Endothelial cell of umbilical vein (primary cell): Measurements from ENCODE around the gene IPO13. TPM values are rescaled to one million over a fixed set of nuclear protein-coding genes. Genes with fewer than 3 reads are reported as not detected.

Experiments
- BruUV-seq: library from RNA; stranded (reverse); fragments of 400-500 nt; replicated peaks from 2 replicates; lab custom pipeline; 2021; lab: Mats Ljungman, UMichigan
- CTCF ChIA-PET: fragments of 300-600, 350-600 bp; sonication (Branson Sonifier 250); formaldehyde crosslinking; loops from one replicate; lab custom pipeline; 2021; ENCODE audit warnings: antibody characterized with exemption, inconsistent platforms; lab: Charles Lee
- POLR2A ChIA-PET: fragments of 300-600, 350-600 bp; sonication (Branson Sonifier 250); formaldehyde crosslinking; loops from one replicate; lab custom pipeline; 2021; ENCODE audit warnings: antibody characterized with exemption, inconsistent platforms; lab: Charles Lee
- DNase-seq: peaks from one replicate; pipeline ENCODE4 v3.0.0-alpha.2; 2011; ENCODE audit warnings: low read depth, low spot score
- FAIRE-seq: peaks from 2 replicates; lab custom pipeline; 2011; peaks lifted over from hg19 to GRCh38; lab: Jason Lieb, UNC
- H2AFZ ChIP-seq: 2 replicates; pipeline ENCODE4 v1.6.0; 2012; ENCODE audit warnings: low read depth, low read length, control low read depth, inconsistent platforms
- H3K27ac ChIP-seq: 2 replicates; pipeline ENCODE4 v1.5.1; 2011; ENCODE audit warnings: low read depth, mild to moderate bottlenecking, control low read depth, low read length, moderate library complexity; ENCODE audit not compliant: insufficient read depth
- H3K27me3 ChIP-seq, 2 experiments: 2 replicates each; pipeline versions ENCODE4 v1.6.0 to v1.6.1; 2011; ENCODE audit warnings: low read length in 2 of 2, mixed read lengths in 1 of 2; ENCODE audit not compliant: control insufficient read depth in 2 of 2, insufficient read depth in 2 of 2
- H3K36me3 ChIP-seq, 2 experiments: 2 replicates in 1 of 2; 3 replicates in 1 of 2; pipeline ENCODE4 v1.5.1; 2011; ENCODE audit warnings: low read length in 2 of 2, mild to moderate bottlenecking in 1 of 2, moderate library complexity in 1 of 2; ENCODE audit not compliant: control insufficient read depth in 2 of 2, insufficient read depth in 2 of 2; ENCODE audit errors: extremely low read depth in 1 of 2
- H3K4me1 ChIP-seq: 3 replicates; pipeline ENCODE4 v1.5.1; 2011; ENCODE audit warnings: mild to moderate bottlenecking, low read length; ENCODE audit not compliant: control insufficient read depth, insufficient read depth; ENCODE audit errors: extremely low read depth
- H3K4me2 ChIP-seq: 2 replicates; pipeline ENCODE4 v1.6.1; 2011; ENCODE audit warnings: low read length, control low read depth, mixed read lengths; ENCODE audit not compliant: insufficient read depth
- H3K4me3 ChIP-seq, 3 experiments: fragments of 200-600 bp in 1 of 3; sonication (generic), shearing (Covaris generic) in 1 of 3; replicated peaks in 1 of 3; 2 replicates each; pipeline ENCODE4 v1.5.1; 2011 to 2016; ENCODE audit warnings: control low read depth in 3 of 3, low read length in 3 of 3, mild to moderate bottlenecking in 2 of 3, inconsistent platforms in 1 of 3, low read depth in 1 of 3, moderate library complexity in 1 of 3; ENCODE audit not compliant: insufficient read depth in 1 of 3
- H3K79me2 ChIP-seq: 2 replicates; pipeline ENCODE4 v1.6.0; 2012; ENCODE audit warnings: low read length, inconsistent platforms; ENCODE audit not compliant: control insufficient read depth, insufficient read depth
- H3K9ac ChIP-seq: replicated peaks from 2 replicates; pipeline ENCODE3; 2011; ENCODE audit warnings: low read length, control low read depth; ENCODE audit not compliant: insufficient read depth; ENCODE audit errors: extremely low read depth
- H3K9me1 ChIP-seq: replicated peaks from 3 replicates; pipeline ENCODE4 v1.6.0; 2011; ENCODE audit warnings: mild to moderate bottlenecking, low read length; ENCODE audit not compliant: control insufficient read depth, insufficient read depth; ENCODE audit errors: extremely low read depth
- H3K9me3 ChIP-seq: replicated peaks from 2 replicates; pipeline ENCODE4 v1.5.1; 2012; ENCODE audit warnings: low read length, inconsistent platforms; ENCODE audit not compliant: control insufficient read depth, insufficient read depth
- H4K20me1 ChIP-seq: replicated peaks from 2 replicates; pipeline ENCODE3; 2011; ENCODE audit warnings: mild to moderate bottlenecking, low read length; ENCODE audit not compliant: control insufficient read depth, insufficient read depth; ENCODE audit errors: extremely low read depth
- EZH2 ChIP-seq: IDR thresholded peaks from 2 replicates; pipeline ENCODE4 v1.6.1; 2012; ENCODE audit warnings: borderline replicate concordance, low read depth, mild to moderate bottlenecking, moderate library complexity, low read length, inconsistent platforms; ENCODE audit not compliant: severe bottlenecking
- FOS ChIP-seq: IDR thresholded peaks from 2 replicates; pipeline ENCODE4 v1.6.1; 2011; ENCODE audit warnings: mild to moderate bottlenecking, low read length, moderate library complexity, borderline replicate concordance; ENCODE audit not compliant: insufficient read depth
- GATA2 ChIP-seq: IDR thresholded peaks from 2 replicates; pipeline ENCODE4 v1.7.0; 2011; ENCODE audit warnings: low read depth, mild to moderate bottlenecking, moderate library complexity, mixed read lengths, low read length; ENCODE audit not compliant: insufficient read length, insufficient read depth
- JUN ChIP-seq: IDR thresholded peaks from 2 replicates; pipeline ENCODE4 v1.6.1; 2011; ENCODE audit warnings: borderline replicate concordance, low read depth; ENCODE audit not compliant: insufficient read length, insufficient read depth
- MYC ChIP-seq: IDR thresholded peaks from one replicate; pipeline ENCODE4 v1.6.1; 2011; ENCODE audit warnings: mild to moderate bottlenecking, low read depth, low read length
- POLR2A ChIP-seq: IDR thresholded peaks from 2 replicates; pipeline ENCODE4 v1.6.1; 2012; ENCODE audit warnings: low read depth, mild to moderate bottlenecking, control low read depth, low read length
- POLR2AphosphoS5 ChIP-seq: IDR thresholded peaks from 2 replicates; pipeline ENCODE4 v1.6.1; 2012; ENCODE audit warnings: low read depth, mild to moderate bottlenecking, control low read depth, low read length, moderate library complexity; ENCODE audit not compliant: insufficient read depth
- dilution Hi-C: fragments of 300-500 bp; cut with MboI; formaldehyde crosslinking; loops from one replicate; pipeline ENCODE4 v1.15.0; 2019; ENCODE audit warnings: low sequenced_read_pairs; ENCODE audit not compliant: extremely low pct_ligation_motif_present
- intact Hi-C: fragments of 100-400 bp; cut with micrococcal nuclease; formaldehyde crosslinking; loops from one replicate; pipeline ENCODE4 v1.10.0; 2022
- polyA plus RNA-seq, 4 experiments: library from polyadenylated mRNA; depleted of rRNA in 3 of 4; stranded (reverse) in 3 of 4; unstranded in 1 of 4; fragments of >200 nt; gene quantifications; 2 replicates each; pipeline versions ENCODE4 v1.2.1 to v1.2.3, GENCODE V29; 2011 to 2012; ENCODE audit warnings: missing spikeins in 1 of 4
- total RNA-seq: library from RNA; stranded (reverse); gene quantifications from 2 replicates; pipeline ENCODE4 v1.2.3, GENCODE V29; 2021
- TF ChIP-seq, protein P1 (sequence below), 2 donors: IDR thresholded peaks; 1 replicate in 1 of 2; 2 replicates in 1 of 2; pipeline ENCODE4 v1.5.1; 2011; ENCODE audit warnings: low read length in 2 of 2, mild to moderate bottlenecking in 2 of 2, moderate library complexity in 2 of 2, control low read depth in 1 of 2, inconsistent platforms in 1 of 2, low read depth in 1 of 2; ENCODE audit not compliant: insufficient read depth in 1 of 2; ENCODE audit errors: extremely low read depth in 1 of 2
- TF ChIP-seq, protein P2 (sequence below): IDR thresholded peaks from 2 replicates; pipeline ENCODE4 v1.6.1; 2011; ENCODE audit not compliant: insufficient read depth, insufficient read length

IPO13 gene
- total and polyA plus RNA-seq, 2 donors (not counting 3 experiments of a cell fraction or from before 2014, with no cell fraction given): 28.9 to 29.3 TPM

DNA sequence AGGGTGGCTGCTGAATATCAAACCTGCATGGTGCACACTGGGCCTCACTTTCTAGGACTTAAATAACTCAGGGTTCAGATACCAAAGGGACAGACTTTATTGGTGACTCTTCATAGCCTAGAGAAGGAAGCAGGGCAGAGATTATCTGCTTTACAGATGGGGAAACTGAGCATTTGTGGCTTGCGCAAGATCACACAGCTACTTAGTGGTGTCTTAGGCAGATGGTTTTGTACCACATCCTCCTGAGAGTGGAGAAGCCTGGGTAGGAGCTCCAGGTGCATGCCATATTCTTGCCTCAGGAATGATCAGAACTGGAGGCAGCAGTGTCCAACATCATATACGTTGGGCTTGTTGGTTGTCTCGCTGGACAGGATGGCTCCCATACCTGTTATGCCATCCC lies 16.3 kb downstream of the IPO13 start:
- H3K9ac ChIP-seq: no peak overlapping the region
- TF ChIP-seq JUN: no peak
- TF ChIP-seq GATA2: no peak
- TF ChIP-seq MYC: no peak
- TF ChIP-seq POLR2AphosphoS5: no peak
- TF ChIP-seq, protein P1, sequence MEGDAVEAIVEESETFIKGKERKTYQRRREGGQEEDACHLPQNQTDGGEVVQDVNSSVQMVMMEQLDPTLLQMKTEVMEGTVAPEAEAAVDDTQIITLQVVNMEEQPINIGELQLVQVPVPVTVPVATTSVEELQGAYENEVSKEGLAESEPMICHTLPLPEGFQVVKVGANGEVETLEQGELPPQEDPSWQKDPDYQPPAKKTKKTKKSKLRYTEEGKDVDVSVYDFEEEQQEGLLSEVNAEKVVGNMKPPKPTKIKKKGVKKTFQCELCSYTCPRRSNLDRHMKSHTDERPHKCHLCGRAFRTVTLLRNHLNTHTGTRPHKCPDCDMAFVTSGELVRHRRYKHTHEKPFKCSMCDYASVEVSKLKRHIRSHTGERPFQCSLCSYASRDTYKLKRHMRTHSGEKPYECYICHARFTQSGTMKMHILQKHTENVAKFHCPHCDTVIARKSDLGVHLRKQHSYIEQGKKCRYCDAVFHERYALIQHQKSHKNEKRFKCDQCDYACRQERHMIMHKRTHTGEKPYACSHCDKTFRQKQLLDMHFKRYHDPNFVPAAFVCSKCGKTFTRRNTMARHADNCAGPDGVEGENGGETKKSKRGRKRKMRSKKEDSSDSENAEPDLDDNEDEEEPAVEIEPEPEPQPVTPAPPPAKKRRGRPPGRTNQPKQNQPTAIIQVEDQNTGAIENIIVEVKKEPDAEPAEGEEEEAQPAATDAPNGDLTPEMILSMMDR (IDR thresholded peaks at IDR 0.05; ENCODE audit: extremely low read depth in 1 of 2, insufficient read depth in 1 of 2, low read depth in 1 of 2, low read length in 2 of 2): no peak
- TF ChIP-seq, protein P2, sequence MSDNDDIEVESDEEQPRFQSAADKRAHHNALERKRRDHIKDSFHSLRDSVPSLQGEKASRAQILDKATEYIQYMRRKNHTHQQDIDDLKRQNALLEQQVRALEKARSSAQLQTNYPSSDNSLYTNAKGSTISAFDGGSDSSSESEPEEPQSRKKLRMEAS: no peak
- no peak for TF ChIP-seq FOS
- no peak for TF ChIP-seq EZH2
- no peak for TF ChIP-seq POLR2A
- H3K27me3 ChIP-seq: no peaks in the 10 kb centered on the region
- POLR2A ChIA-PET: no interaction called here
- no peak overlapping the region for H3K4me3 ChIP-seq
- no peak overlapping the region for H3K27ac ChIP-seq
- H3K36me3 ChIP-seq: peaks cover 2 to 26% of the 10 kb centered on the region in 2 experiments
- no peak overlapping the region for H3K4me2 ChIP-seq
- FAIRE-seq (no peak), DNase-seq (no peak)
- H3K9me1 ChIP-seq: no peaks in the 10 kb centered on the region
- no peaks in the 10 kb centered on the region for H4K20me1 ChIP-seq
- no TSS peak for BruUV-seq
- CTCF ChIA-PET: no interaction called here
- dilution Hi-C loops (no loop called here), intact Hi-C loops (no loop called here)
- H3K9me3 ChIP-seq: no peaks in the 10 kb centered on the region
- no peak overlapping the region for H2AFZ ChIP-seq
- H3K79me2 ChIP-seq: no peaks in the 10 kb centered on the region
- H3K4me1 ChIP-seq: no peaks in the 10 kb centered on the region
